Activated T-helper 1 cell treated with anti-CD3 and anti-CD28 coated beads, Interleukin-12 subunit alpha, Interleukin-12 subunit beta, Interleukin-2, Interleukin-4 antibody, amounts not matched to agents 30 ng/mL and 10 ng/mL and 1 ng/mL, durations not matched to agents 14 hours and 24 hours and 36 hours (primary cell): ENCODE measurements around the gene POMT2. TPM values are rescaled to one million over a fixed set of nuclear protein-coding genes. Genes with fewer than 3 reads are reported as not detected.
"Not testable (repeated sequence)": the region's sequence is repeated elsewhere in the genome, so short reads cannot be mapped to it uniquely, and the experiment has no call there.

Experiments
- DNase-seq: peaks from one replicate; pipeline ENCODE4 v3.0.0; 2021; ENCODE audit warnings: low spot score
- H3K27ac Mint-ChIP-seq: one replicate; pipeline ENCODE4 v1.8.0; 2021; ENCODE audit warnings: mild to moderate bottlenecking, mixed read lengths
- H3K27me3 Mint-ChIP-seq: one replicate; pipeline ENCODE4 v1.8.0; 2022; ENCODE audit warnings: mild to moderate bottlenecking, moderate library complexity, mixed read lengths; ENCODE audit not compliant: insufficient read depth
- H3K36me3 Mint-ChIP-seq: one replicate; pipeline ENCODE4 v1.8.0; 2021; ENCODE audit warnings: low read depth, mixed read lengths
- H3K4me1 Mint-ChIP-seq: one replicate; pipeline ENCODE4 v1.8.0; 2021; ENCODE audit warnings: low read depth, mixed read lengths
- H3K4me3 Mint-ChIP-seq: one replicate; pipeline ENCODE4 v1.8.0; 2021; ENCODE audit warnings: mild to moderate bottlenecking, moderate library complexity, mixed read lengths
- H3K9me3 Mint-ChIP-seq: one replicate; pipeline ENCODE4 v1.8.0; 2021; ENCODE audit warnings: mixed read lengths
- intact Hi-C: fragments of 100-400 bp; cut with micrococcal nuclease; formaldehyde crosslinking; loops from one replicate; pipeline ENCODE4 v1.15.1; 2024
- total RNA-seq: library from RNA; stranded (reverse); gene quantifications from 2 replicates; pipeline ENCODE4 v1.2.3, GENCODE V29; 2022

The POMT2 gene
- total RNA-seq, 1 donor from 2014 or later: 20.5 TPM

- intact Hi-C loops, H3K4me1 Mint-ChIP-seq, H3K9me3 Mint-ChIP-seq, H3K27me3 Mint-ChIP-seq, H3K27ac Mint-ChIP-seq, H3K36me3 Mint-ChIP-seq, DNase-seq, H3K4me3 Mint-ChIP-seq: not testable (repeated sequence)
Observed at GRCh38 chr14:77280921-77281320, 39.8 kb downstream of the POMT2 start.

- Mint-ChIP-seq H3K36me3 (peaks cover 4% of the 10 kb centered on the region), H3K4me1 (no peaks in the 10 kb centered on the region), H3K27ac (no peak overlapping the region), H3K4me3 (no peak overlapping the region), H3K9me3 (no peaks in the 10 kb centered on the region), H3K27me3 (no peaks in the 10 kb centered on the region)
- intact Hi-C loops: no loop called here
- no peak for DNase-seq
Observed at GRCh38 chr14:77279719-77280118, 41.0 kb downstream of the POMT2 start.

DNA sequence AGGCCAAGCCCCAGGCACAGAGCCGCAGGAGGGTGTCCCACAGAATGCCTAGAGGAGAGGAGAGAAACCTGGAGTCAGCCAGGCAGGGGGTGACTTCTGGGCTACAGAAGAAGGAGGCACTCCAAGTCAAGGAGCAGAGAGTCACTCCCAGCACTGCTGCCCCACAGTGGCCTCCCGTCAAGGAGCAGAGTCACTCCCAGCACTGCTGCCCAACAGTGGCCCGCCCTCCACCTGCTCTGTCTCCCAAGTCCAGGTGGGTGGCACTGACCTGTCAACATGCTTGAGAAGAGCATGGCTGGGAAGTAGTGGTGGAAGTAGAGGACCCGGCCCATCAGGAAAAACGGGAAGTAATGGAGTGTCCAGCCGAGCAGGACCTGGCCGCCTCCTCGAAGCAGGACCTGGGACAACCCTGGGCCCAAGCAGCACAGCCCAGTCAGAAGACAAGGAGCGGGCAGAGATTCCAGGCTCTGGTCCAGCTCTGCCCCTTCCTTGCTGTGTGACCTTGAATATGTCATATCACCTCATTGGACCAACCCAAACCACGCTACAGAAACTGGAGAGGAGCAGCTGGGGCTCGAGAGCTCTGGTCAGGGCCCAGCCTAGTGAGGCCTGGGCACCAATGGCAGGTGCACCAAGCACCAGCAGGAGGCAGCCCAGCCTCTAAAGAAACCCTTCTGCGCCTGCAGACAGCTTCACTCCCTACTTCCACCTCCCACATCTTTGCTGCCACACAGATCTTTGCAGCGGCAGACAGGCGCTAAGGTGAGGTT lies 42.0 kb downstream of the POMT2 start:
- H3K9me3 Mint-ChIP-seq: no peaks in the 10 kb centered on the region
- intact Hi-C loops: no loop called here

GRCh38 chr14:77276959-77277358 lies 43.7 kb downstream of the POMT2 start:
- Mint-ChIP-seq H3K4me1 (no peaks in the 10 kb centered on the region), H3K36me3 (peaks cover 2% of the 10 kb centered on the region), H3K27me3 (peaks cover 10% of the 10 kb centered on the region), H3K27ac (no peak overlapping the region), H3K4me3 (no peak overlapping the region), H3K9me3 (no peaks in the 10 kb centered on the region)
- DNase-seq: no peak
- intact Hi-C loops: no loop called here

More for the DNA sequence above, 42.0 kb downstream of the POMT2 start:
- no peak overlapping the region for H3K27ac Mint-ChIP-seq
- no peaks in the 10 kb centered on the region for H3K27me3 Mint-ChIP-seq
- H3K36me3 Mint-ChIP-seq: peaks cover 2% of the 10 kb centered on the region
- no peaks in the 10 kb centered on the region for H3K4me1 Mint-ChIP-seq
- no peak for DNase-seq
- no peak overlapping the region for H3K4me3 Mint-ChIP-seq

- intact Hi-C loops: no loop called here
- Mint-ChIP-seq H3K9me3 (no peaks in the 10 kb centered on the region), H3K4me1 (no peaks in the 10 kb centered on the region), H3K27me3 (peaks cover 15% of the 10 kb centered on the region), H3K27ac (no peak overlapping the region), H3K36me3 (peaks cover 2% of the 10 kb centered on the region), H3K4me3 (no peak overlapping the region)
- no peak for DNase-seq
Observed at GRCh38 chr14:77276295-77276935, 44.3 kb downstream of the POMT2 start.

DNA sequence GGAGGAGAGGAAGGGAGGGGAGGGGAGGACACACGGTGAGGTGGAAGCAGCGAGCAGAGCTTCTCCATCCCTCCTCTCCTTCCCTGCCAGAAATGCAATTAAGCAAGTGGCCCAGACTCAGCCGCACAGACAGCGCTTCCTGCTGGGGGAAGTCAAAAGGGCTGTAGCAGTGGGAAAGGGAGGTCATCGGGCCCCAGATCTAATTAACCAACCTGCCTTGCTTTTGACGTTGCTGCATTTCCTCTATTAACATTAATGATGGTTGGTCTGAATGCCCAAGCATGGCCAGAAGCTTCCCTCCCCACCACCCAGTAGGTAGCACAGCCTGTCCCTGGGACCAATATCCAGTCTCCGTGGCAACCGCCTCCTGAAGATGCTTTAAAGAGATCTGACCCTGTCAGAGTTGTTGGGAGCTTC lies 45.1 kb downstream of the POMT2 start:
- Mint-ChIP-seq H3K4me3 (no peak overlapping the region), H3K36me3 (peaks cover 2% of the 10 kb centered on the region), H3K27me3 (peaks cover 18% of the 10 kb centered on the region), H3K4me1 (no peaks in the 10 kb centered on the region), H3K27ac (no peak overlapping the region), H3K9me3 (no peaks in the 10 kb centered on the region)
- intact Hi-C loops: no loop called here
- no peak for DNase-seq

GRCh38 chr14:77275041-77275580 lies 45.6 kb downstream of the POMT2 start:
- Mint-ChIP-seq H3K36me3 (no peaks in the 10 kb centered on the region), H3K9me3 (no peaks in the 10 kb centered on the region), H3K4me1 (no peaks in the 10 kb centered on the region), H3K4me3 (no peak overlapping the region), H3K27ac (no peak overlapping the region), H3K27me3 (peaks cover 18% of the 10 kb centered on the region)
- intact Hi-C loops: no loop called here
- no peak for DNase-seq

DNA sequence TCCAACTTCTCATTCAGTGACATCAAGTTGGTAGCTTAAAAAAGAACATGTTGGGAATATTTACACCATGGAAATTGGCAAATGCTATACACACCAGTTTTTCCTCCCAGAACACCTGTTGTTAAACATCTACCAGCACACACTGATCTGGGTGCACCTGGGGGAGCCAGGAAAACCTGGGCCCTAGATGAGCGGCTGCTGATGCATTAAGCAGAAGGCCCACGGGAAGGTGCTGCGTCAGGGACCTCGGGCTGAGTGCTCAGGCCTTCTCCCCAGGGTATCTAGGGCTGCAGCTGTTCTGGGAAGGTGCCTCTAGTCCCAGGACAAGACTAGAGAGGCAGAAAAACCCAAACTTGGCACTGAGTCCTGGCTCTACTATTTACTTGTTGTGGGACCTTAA lies 46.9 kb downstream of the POMT2 start:
- Mint-ChIP-seq H3K4me3 (no peak overlapping the region), H3K4me1 (no peaks in the 10 kb centered on the region), H3K36me3 (no peaks in the 10 kb centered on the region), H3K27ac (no peak overlapping the region), H3K9me3 (no peaks in the 10 kb centered on the region), H3K27me3 (peaks cover 26% of the 10 kb centered on the region)
- DNase-seq: no peak
- intact Hi-C loops: no loop called here

DNA sequence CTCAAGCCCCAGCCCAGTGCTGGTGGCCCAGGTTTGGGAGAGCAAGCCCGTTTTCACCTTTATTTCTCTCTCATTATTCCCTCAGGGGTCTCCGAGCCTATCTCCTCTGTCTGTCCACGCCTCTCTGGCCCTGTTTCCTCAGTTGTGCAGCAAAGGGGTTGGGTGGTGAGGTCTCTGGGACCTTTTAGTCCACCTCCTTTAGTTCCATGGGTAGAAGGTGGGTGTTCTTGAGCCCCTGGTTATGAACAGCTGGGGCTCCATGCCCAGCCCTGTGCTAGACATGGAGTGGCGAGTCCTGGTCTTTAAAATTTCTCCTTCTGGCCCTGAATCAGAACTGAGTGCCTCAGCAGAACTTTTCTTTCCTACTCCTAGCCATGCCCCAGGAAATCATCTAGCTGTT lies 48.4 kb downstream of the POMT2 start:
- H3K27ac Mint-ChIP-seq: no peak overlapping the region
- intact Hi-C loops: no loop called here
- H3K4me3 Mint-ChIP-seq: no peak overlapping the region
- H3K4me1 Mint-ChIP-seq: no peaks in the 10 kb centered on the region
- H3K36me3 Mint-ChIP-seq: no peaks in the 10 kb centered on the region
- H3K27me3 Mint-ChIP-seq: peaks cover 37% of the 10 kb centered on the region
- H3K9me3 Mint-ChIP-seq: no peaks in the 10 kb centered on the region
- DNase-seq: no peak

GRCh38 chr14:77271113-77271710 lies 49.5 kb downstream of the POMT2 start, which contains the start of gene NGB:
NGB (minus strand) TSS chr14:77271206; CDS start chr14:77270937, 269 bp downstream.
- Mint-ChIP-seq H3K9me3 (no peaks in the 10 kb centered on the region), H3K4me3 (no peak within 1 kb of the TSS), H3K36me3 (no peaks in the 10 kb centered on the region), H3K27me3 (peaks cover 37% of the 10 kb centered on the region), H3K27ac (no peak within 1 kb of the TSS), H3K4me1 (no peaks in the 10 kb centered on the region)
- no peak for DNase-seq
- intact Hi-C loops: no loop called here

GRCh38 chr14:77270361-77271112 lies 50.1 kb downstream of the POMT2 start:
- no peak overlapping the region for H3K4me3 Mint-ChIP-seq
- intact Hi-C loops: no loop called here

GRCh38 chr14:77268989-77269600 lies 51.6 kb downstream of the POMT2 start:
- Mint-ChIP-seq H3K27ac (no peak overlapping the region), H3K36me3 (no peaks in the 10 kb centered on the region), H3K9me3 (no peaks in the 10 kb centered on the region), H3K4me1 (no peaks in the 10 kb centered on the region), H3K27me3 (peaks cover 43% of the 10 kb centered on the region), H3K4me3 (no peak overlapping the region)
- no peak for DNase-seq
- intact Hi-C loops: no loop called here

More at GRCh38 chr14:77270361-77271112, 50.1 kb downstream of the POMT2 start:
- no peaks in the 10 kb centered on the region for H3K36me3 Mint-ChIP-seq
- no peak overlapping the region for H3K27ac Mint-ChIP-seq
- H3K9me3 Mint-ChIP-seq: no peaks in the 10 kb centered on the region
- no peak for DNase-seq
- peaks cover 37% of the 10 kb centered on the region for H3K27me3 Mint-ChIP-seq
- no peaks in the 10 kb centered on the region for H3K4me1 Mint-ChIP-seq
